Measurements from ENCODE around the gene SMIM35.

DNA sequence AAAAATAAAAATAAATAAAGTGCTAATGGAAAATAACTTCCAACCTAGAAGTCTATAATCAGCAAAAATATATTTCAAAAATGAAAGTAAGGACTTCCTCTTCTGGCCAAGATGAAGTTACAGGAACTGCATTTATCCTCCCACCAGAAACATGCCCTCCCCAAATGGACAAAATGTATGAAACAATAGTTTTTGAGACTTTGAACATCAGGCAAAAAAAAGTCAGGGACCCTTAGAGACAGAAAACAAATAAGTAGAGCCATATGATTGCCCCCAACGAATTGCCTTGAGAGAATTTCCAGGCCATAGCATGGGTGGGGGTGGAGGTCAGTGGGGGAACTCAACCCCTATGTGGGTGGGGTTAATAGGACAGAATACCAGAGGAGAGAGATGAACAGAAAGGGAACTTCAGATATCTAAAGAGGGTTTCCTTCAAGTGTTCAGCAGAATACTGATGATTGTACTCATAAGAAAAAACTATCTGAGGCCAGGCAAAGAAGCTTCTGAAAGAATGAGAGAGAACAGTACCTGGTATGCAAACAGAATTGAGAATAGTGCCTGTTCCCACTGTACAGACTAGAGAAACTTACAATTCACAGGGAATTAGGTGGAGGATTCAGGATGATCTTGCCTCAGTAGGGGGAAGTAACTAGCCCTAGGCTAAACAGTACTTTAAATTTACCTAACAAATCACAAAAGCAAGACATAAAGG is 127.2 kb downstream of the SMIM35 start:
- TF ChIP-seq, protein P1, sequence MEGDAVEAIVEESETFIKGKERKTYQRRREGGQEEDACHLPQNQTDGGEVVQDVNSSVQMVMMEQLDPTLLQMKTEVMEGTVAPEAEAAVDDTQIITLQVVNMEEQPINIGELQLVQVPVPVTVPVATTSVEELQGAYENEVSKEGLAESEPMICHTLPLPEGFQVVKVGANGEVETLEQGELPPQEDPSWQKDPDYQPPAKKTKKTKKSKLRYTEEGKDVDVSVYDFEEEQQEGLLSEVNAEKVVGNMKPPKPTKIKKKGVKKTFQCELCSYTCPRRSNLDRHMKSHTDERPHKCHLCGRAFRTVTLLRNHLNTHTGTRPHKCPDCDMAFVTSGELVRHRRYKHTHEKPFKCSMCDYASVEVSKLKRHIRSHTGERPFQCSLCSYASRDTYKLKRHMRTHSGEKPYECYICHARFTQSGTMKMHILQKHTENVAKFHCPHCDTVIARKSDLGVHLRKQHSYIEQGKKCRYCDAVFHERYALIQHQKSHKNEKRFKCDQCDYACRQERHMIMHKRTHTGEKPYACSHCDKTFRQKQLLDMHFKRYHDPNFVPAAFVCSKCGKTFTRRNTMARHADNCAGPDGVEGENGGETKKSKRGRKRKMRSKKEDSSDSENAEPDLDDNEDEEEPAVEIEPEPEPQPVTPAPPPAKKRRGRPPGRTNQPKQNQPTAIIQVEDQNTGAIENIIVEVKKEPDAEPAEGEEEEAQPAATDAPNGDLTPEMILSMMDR (IDR thresholded peaks at IDR 0.05; ENCODE audit: low read length): no peak
- TF ChIP-seq EZH2 (IDR thresholded peaks at IDR 0.05; ENCODE audit: borderline replicate concordance, low read length): no peak
